H1 (cell line): ENCODE data around the gene FBXW2. TPM values are rescaled to one million over a fixed set of nuclear protein-coding genes. Genes with fewer than 3 reads are reported as not detected.

ENCODE experiments used
- CTCF ChIA-PET: fragments of 300-600 bp; sonication (Branson Sonifier 250); formaldehyde crosslinking; loops from one replicate; lab custom pipeline; 2021; ENCODE audit not compliant: partially characterized antibody; lab: Charles Lee
- POLR2A ChIA-PET: fragments of 300-600 bp; sonication (Branson Sonifier 250); formaldehyde crosslinking; loops from one replicate; lab custom pipeline; 2021; ENCODE audit warnings: inconsistent platforms; ENCODE audit not compliant: partially characterized antibody; lab: Charles Lee
- DNase-seq, 2 experiments: peaks; one replicate each; pipeline versions ENCODE4 v3.0.0 to v3.0.0-alpha.2; 2010 to 2022; ENCODE audit warnings: low spot score in 2 of 2, low read depth in 1 of 2, mixed read lengths in 1 of 2
- FAIRE-seq: peaks from 2 replicates; lab custom pipeline; 2011; peaks lifted over from hg19 to GRCh38; lab: Jason Lieb, UNC
- H2AFZ ChIP-seq: 2 replicates; pipeline ENCODE4 v1.8.1; 2012; ENCODE audit warnings: low read length, inconsistent platforms
- H2AK5ac ChIP-seq: 2 replicates; pipeline ENCODE4 v1.6.1; 2013; ENCODE audit warnings: low read depth, low read length
- H2BK120ac ChIP-seq: replicated peaks from 2 replicates; pipeline ENCODE3; 2013; ENCODE audit warnings: low read depth, low read length, inconsistent platforms
- H2BK12ac ChIP-seq: 2 replicates; pipeline ENCODE4 v1.6.1; 2013; ENCODE audit warnings: low read depth, low read length
- H2BK15ac ChIP-seq: 2 replicates; pipeline ENCODE4 v1.6.1; 2013; ENCODE audit warnings: low read length
- H2BK20ac ChIP-seq: 2 replicates; pipeline ENCODE4 v1.6.1; 2013; ENCODE audit warnings: low read length
- H2BK5ac ChIP-seq: 2 replicates; pipeline ENCODE4 v1.6.1; 2013; ENCODE audit warnings: low read depth, low read length
- H3K14ac ChIP-seq: 2 replicates; pipeline ENCODE4 v1.6.1; 2013; ENCODE audit warnings: inconsistent platforms; ENCODE audit not compliant: insufficient read length
- H3K18ac ChIP-seq: 2 replicates; pipeline ENCODE4 v1.6.1; 2013; ENCODE audit warnings: low read length; ENCODE audit errors: extremely low read depth
- H3K23ac ChIP-seq: 2 replicates; pipeline ENCODE4 v1.6.1; 2013; ENCODE audit warnings: inconsistent platforms; ENCODE audit not compliant: insufficient read length
- H3K23me2 ChIP-seq: 2 replicates; pipeline ENCODE4 v1.6.1; 2013; ENCODE audit warnings: low read depth, low read length
- H3K27ac ChIP-seq: 2 replicates; pipeline ENCODE4 v1.6.1; 2011; ENCODE audit warnings: low read depth, low read length, inconsistent platforms
- H3K27me3 ChIP-seq, 4 experiments: replicated peaks in 1 of 4; 1 replicate in 1 of 4; 2 replicates in 3 of 4; pipeline versions ENCODE4 v1.6.1 to v1.8.1; 2011 to 2013; ENCODE audit warnings: low read length in 3 of 4, mild to moderate bottlenecking in 3 of 4, inconsistent platforms in 2 of 4, mixed read lengths in 2 of 4, moderate library complexity in 1 of 4; ENCODE audit not compliant: control insufficient read depth in 3 of 4, insufficient read depth in 3 of 4; ENCODE audit errors: extremely low read depth in 1 of 4
- H3K36me3 ChIP-seq, 4 experiments: 2 replicates each; pipeline versions ENCODE4 v1.6.1 to v1.8.1; 2011 to 2013; ENCODE audit warnings: mild to moderate bottlenecking in 4 of 4, low read length in 3 of 4, moderate library complexity in 2 of 4, control low read depth in 1 of 4, inconsistent platforms in 1 of 4; ENCODE audit not compliant: insufficient read depth in 4 of 4, control insufficient read depth in 2 of 4
- H3K4ac ChIP-seq: replicated peaks from 2 replicates; pipeline ENCODE3; 2013; ENCODE audit warnings: low read length, low read depth, mixed read lengths, inconsistent platforms; ENCODE audit not compliant: insufficient read length
- H3K4me1 ChIP-seq, 4 experiments: replicated peaks in 1 of 4; 1 replicate in 1 of 4; 2 replicates in 3 of 4; pipeline versions ENCODE4 v1.6.1 to v1.8.1; 2011 to 2013; ENCODE audit warnings: low read length in 3 of 4, inconsistent platforms in 2 of 4, mixed read lengths in 1 of 4; ENCODE audit not compliant: insufficient read depth in 4 of 4, control insufficient read depth in 3 of 4
- H3K4me2 ChIP-seq, 2 experiments: 2 replicates each; pipeline versions ENCODE4 v1.6.1 to v1.8.1; 2011 to 2013; ENCODE audit warnings: low read depth in 2 of 2, low read length in 2 of 2, control low read depth in 1 of 2, inconsistent platforms in 1 of 2, mild to moderate bottlenecking in 1 of 2; ENCODE audit not compliant: insufficient read depth in 1 of 2
- H3K4me3 ChIP-seq, 4 experiments: fragments of 200-600, 300-600 bp in 1 of 4; sonication (generic), shearing (Covaris generic), sonication (Bioruptor Twin) in 1 of 4; 2 replicates each; pipeline versions ENCODE4 v1.5.1 to v1.8.1; 2011 to 2016; ENCODE audit warnings: low read length in 4 of 4, low read depth in 3 of 4, control low read depth in 2 of 4, inconsistent platforms in 2 of 4, mild to moderate bottlenecking in 2 of 4, mixed read lengths in 1 of 4, moderate library complexity in 1 of 4; ENCODE audit not compliant: insufficient read depth in 2 of 4; ENCODE audit errors: extremely low read depth in 1 of 4
- H3K56ac ChIP-seq: replicated peaks from 2 replicates; pipeline ENCODE3; 2013; ENCODE audit warnings: low read depth, mild to moderate bottlenecking, mixed read lengths, low read length, inconsistent platforms; ENCODE audit not compliant: insufficient read length
- H3K79me1 ChIP-seq: 2 replicates; pipeline ENCODE4 v1.6.1; 2013; ENCODE audit warnings: low read depth, low read length, control low read depth
- H3K79me2 ChIP-seq, 2 experiments: 2 replicates each; pipeline versions ENCODE4 v1.6.1 to v1.8.1; 2012 to 2013; ENCODE audit warnings: low read length in 2 of 2, mild to moderate bottlenecking in 2 of 2, inconsistent platforms in 1 of 2; ENCODE audit not compliant: insufficient read depth in 2 of 2, control insufficient read depth in 1 of 2
- H3K9ac ChIP-seq, 4 experiments: replicated peaks in 1 of 4; 1 replicate in 1 of 4; 2 replicates in 3 of 4; pipeline versions ENCODE4 v1.6.1 to v1.8.1; 2011 to 2013; ENCODE audit warnings: low read depth in 3 of 4, low read length in 3 of 4, control low read depth in 2 of 4, mild to moderate bottlenecking in 2 of 4, moderate library complexity in 2 of 4, inconsistent platforms in 1 of 4; ENCODE audit errors: extremely low read depth in 1 of 4
- H3K9me3 ChIP-seq, 2 experiments: 2 replicates each; pipeline versions ENCODE4 v1.6.1 to v1.8.1; 2012 to 2013; ENCODE audit warnings: mild to moderate bottlenecking in 2 of 2, moderate library complexity in 2 of 2, control low read depth in 1 of 2, inconsistent platforms in 1 of 2, low read depth in 1 of 2, low read length in 1 of 2, mixed read lengths in 1 of 2; ENCODE audit not compliant: insufficient read depth in 2 of 2
- H4K20me1 ChIP-seq, 2 experiments: replicated peaks in 1 of 2; 2 replicates each; pipeline versions ENCODE3 to v1.8.1; 2011 to 2013; ENCODE audit warnings: inconsistent platforms in 2 of 2, low read length in 2 of 2, mild to moderate bottlenecking in 1 of 2; ENCODE audit not compliant: insufficient read depth in 2 of 2, control insufficient read depth in 1 of 2
- H4K5ac ChIP-seq: 2 replicates; pipeline ENCODE4 v1.6.1; 2013; ENCODE audit warnings: low read length, low read depth, mixed read lengths, inconsistent platforms; ENCODE audit not compliant: insufficient read length
- H4K8ac ChIP-seq: 2 replicates; pipeline ENCODE4 v1.8.0; 2013; ENCODE audit warnings: mild to moderate bottlenecking, moderate library complexity, low read length, inconsistent platforms; ENCODE audit not compliant: insufficient read depth; ENCODE audit errors: extremely low read depth
- H4K91ac ChIP-seq: replicated peaks from 2 replicates; pipeline ENCODE3; 2013; ENCODE audit warnings: low read length, mixed read lengths, inconsistent platforms; ENCODE audit not compliant: insufficient read length
- ASH2L ChIP-seq: fragments of 200-600, 300-600 bp; sonication (generic); IDR thresholded peaks from one replicate; pipeline ENCODE4 v1.7.1; 2017; ENCODE audit warnings: low read length
- TAF7 ChIP-seq: optimal IDR thresholded peaks from 2 replicates; pipeline ENCODE3; 2011; ENCODE audit warnings: low read depth, mild to moderate bottlenecking, inconsistent platforms, low read length, moderate library complexity, borderline replicate concordance
- WGBS, 2 experiments: shearing (Covaris generic) in 1 of 2; methylation state at CpG; one replicate each; pipeline versions ENCODE4 v1.1.6 to v1.1.7; 2013 to 2015; ENCODE audit warnings: low lambda C conversion rate in 2 of 2, mixed read lengths in 2 of 2, inconsistent platforms in 1 of 2, low coverage in 1 of 2, missing lambda C conversion rate in 1 of 2; ENCODE audit not compliant: insufficient replicate concordance in 2 of 2, insufficient coverage in 1 of 2, insufficient read length in 1 of 2; ENCODE audit errors: extremely low coverage in 1 of 2, missing lambda C conversion rate in 1 of 2; 5-methylcytosine and 5-hydroxymethylcytosine counted together
- polyA plus RNA-seq, 7 experiments: library from polyadenylated mRNA; depleted of rRNA in 3 of 7; stranded (reverse) in 5 of 7; unstranded in 2 of 7; fragments of >200 nt in 5 of 7; fragments of 200-250 nt in 2 of 7; gene quantifications; 1 replicate in 5 of 7; 2 replicates in 1 of 7; 4 replicates in 1 of 7; pipeline versions ENCODE4 v1.2.1 to v1.2.3, GENCODE V29; 2011 to 2013; ENCODE audit warnings: missing spikeins in 2 of 7, mixed read lengths in 2 of 7
- total RNA-seq: library from RNA; stranded (reverse); fragmentation: NEBNext Ultra II Directional; extraction: Animal tissue kit (Norgen Biotek cat#: 25700); gene quantifications from 2 replicates; pipeline ENCODE4 v1.2.1, GENCODE V29; 2021

The FBXW2 gene
- total and polyA plus RNA-seq, 2 of the 8 experiments (the other 6 are each of a cell fraction or from before 2014, with no cell fraction given) = 19.2 to 65.3 TPM

DNA sequence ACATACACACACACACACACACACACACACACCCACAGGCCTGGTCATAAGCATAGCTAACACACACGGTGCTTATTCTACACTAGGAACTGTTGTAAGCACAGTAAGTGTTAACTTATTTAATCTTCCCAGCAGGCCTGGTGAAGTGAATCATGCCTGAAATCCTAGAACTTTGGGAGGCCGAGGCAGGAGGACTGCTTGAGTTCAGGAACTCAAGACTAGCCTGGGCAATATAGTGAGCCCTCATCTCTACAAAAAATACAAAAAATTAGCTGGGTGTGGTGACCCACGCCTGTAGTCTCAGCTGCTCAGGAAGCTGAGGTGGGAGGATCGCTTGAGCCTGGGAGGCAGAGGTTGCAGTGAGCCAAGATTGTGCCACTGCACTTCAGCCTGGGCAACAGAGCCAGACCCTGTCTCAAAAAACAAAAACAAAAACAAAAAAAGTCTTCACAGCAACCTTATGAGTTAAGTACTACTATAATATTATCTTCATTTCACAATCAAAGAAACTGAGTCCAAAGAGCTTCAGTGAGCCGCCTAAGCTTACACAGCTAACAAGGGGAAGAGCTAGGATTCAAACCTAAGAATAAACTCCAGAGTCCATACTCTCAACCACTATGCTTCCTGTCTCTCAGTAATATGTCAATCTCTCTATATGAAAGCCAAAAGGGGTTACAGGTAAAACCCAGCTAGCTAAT is 81.2 kb downstream of the FBXW2 start:
- peaks cover 0 to 9% (median 8%) of the 10 kb centered on the region in 4 experiments; a peak in 4 of 7 replicates for H3K4me1 ChIP-seq
- no peak overlapping the region for H2BK20ac ChIP-seq
- CTCF ChIA-PET = interaction anchor here (0.7 to 1.4 kb wide), 3 partner anchors 12 to 20 kb away, joined by 3 to 4 read pairs (median 4); no protein-coding TSS in a partner anchor
- no peak overlapping the region for H4K5ac ChIP-seq
- H3K9ac ChIP-seq = no peak overlapping the region
- H4K8ac ChIP-seq = no peak overlapping the region
- peaks cover 4 to 17% (median 15%) of the 10 kb centered on the region in 4 experiments; a peak in 6 of 7 replicates for H3K27me3 ChIP-seq
- no peak overlapping the region for H3K18ac ChIP-seq
- H3K27ac ChIP-seq = no peak overlapping the region
- H3K23ac ChIP-seq = no peak overlapping the region
- no peak overlapping the region for H3K4me2 ChIP-seq
- H3K23me2 ChIP-seq = peaks cover 13% of the 10 kb centered on the region; the same call in 1 of the 2 replicates
- H3K79me2 ChIP-seq = no peaks in the 10 kb centered on the region
- no peak overlapping the region for H3K4ac ChIP-seq
- no peak overlapping the region for H2BK5ac ChIP-seq
- H3K9me3 ChIP-seq = no peaks in the 10 kb centered on the region
- 90% methylated on average over 5 of the region's 5 CpGs; no CpG with 5 or more reads in 1 of the 2 experiments for WGBS, 2 experiments
- peaks cover 0 to 2% of the 10 kb centered on the region in 2 experiments for H4K20me1 ChIP-seq
- H3K56ac ChIP-seq = peak overlapping the region; percentile 48
- no peak overlapping the region for H3K14ac ChIP-seq
- no peak overlapping the region for H2AFZ ChIP-seq
- no peak for DNase-seq
- H3K79me1 ChIP-seq = no peaks in the 10 kb centered on the region
- no peak for FAIRE-seq
- no peak overlapping the region for H2BK120ac ChIP-seq
- H2BK12ac ChIP-seq = no peak overlapping the region
- POLR2A ChIA-PET = no interaction called here
- no peak overlapping the region for H2AK5ac ChIP-seq
- no peak overlapping the region for H3K4me3 ChIP-seq
- H3K36me3 ChIP-seq = no peaks in the 10 kb centered on the region
- H2BK15ac ChIP-seq = no peak overlapping the region
- no peak overlapping the region for H4K91ac ChIP-seq
- TF ChIP-seq ASH2L (no peak), TAF7 (no peak)
